HG02571 (cell line): Measurements from ENCODE around the gene LRRN4.
"Not testable (repeated sequence)": the region's sequence is repeated elsewhere in the genome, so short reads cannot be mapped to it uniquely, and the experiment has no call there.

Experiments
- ATAC-seq: cut with Tn5 transposase; IDR thresholded peaks from one replicate; pipeline ENCODE4 v1.9.1; 2021; ENCODE audit warnings: mild to moderate bottlenecking, moderate library complexity; ENCODE audit not compliant: unreplicated experiment

LRRN4 gene

GRCh38 chr20:6060213-6060612, 6.4 kb upstream of the LRRN4 start:
- no peak for ATAC-seq

- no peak for ATAC-seq
Measured at GRCh38 chr20:6058684-6059295, 4.9 kb upstream of the LRRN4 start.

- no peak for ATAC-seq
Measured at GRCh38 chr20:6057691-6058090, 3.8 kb upstream of the LRRN4 start.

GRCh38 chr20:6057139-6057538, 3.3 kb upstream of the LRRN4 start:
- ATAC-seq, result no peak

- ATAC-seq, result no peak
Measured at GRCh38 chr20:6055981-6056569, 2.2 kb upstream of the LRRN4 start.

- no peak for ATAC-seq
Measured at GRCh38 chr20:6055161-6055783, 1.4 kb upstream of the LRRN4 start.

- not testable (repeated sequence) for ATAC-seq
Measured at GRCh38 chr20:6054689-6055051, 810 bp upstream of the LRRN4 start.

- no peak for ATAC-seq
Measured at GRCh38 chr20:6053064-6053775, 640 bp downstream of the LRRN4 start.

GRCh38 chr20:6051505-6051904, 2.4 kb downstream of the LRRN4 start:
- ATAC-seq, result no peak

- ATAC-seq, result no peak
Measured at GRCh38 chr20:6048391-6048790, 5.5 kb downstream of the LRRN4 start.

GRCh38 chr20:6046432-6046831, 7.4 kb downstream of the LRRN4 start:
- no peak for ATAC-seq

- ATAC-seq, result no peak
Measured at GRCh38 chr20:6045566-6045965, 8.3 kb downstream of the LRRN4 start.

- ATAC-seq, result no peak
Measured at GRCh38 chr20:6044115-6044514, 9.7 kb downstream of the LRRN4 start.

- ATAC-seq, result no peak
Measured at GRCh38 chr20:6041808-6042265, 12.0 kb downstream of the LRRN4 start.

- ATAC-seq, result no peak
Measured at GRCh38 chr20:6040958-6041807, 12.7 kb downstream of the LRRN4 start.

- ATAC-seq, result no peak
Measured at GRCh38 chr20:6040540-6040939, 13.3 kb downstream of the LRRN4 start.

GRCh38 chr20:6039766-6040165, 14.1 kb downstream of the LRRN4 start:
- ATAC-seq, result no peak

- no peak for ATAC-seq
Measured at GRCh38 chr20:6038256-6038655, 15.6 kb downstream of the LRRN4 start.

GRCh38 chr20:6037082-6037481, 16.8 kb downstream of the LRRN4 start:
- ATAC-seq, result no peak

GRCh38 chr20:6036213-6036612, 17.6 kb downstream of the LRRN4 start:
- ATAC-seq, result no peak
